ENCODE results near the gene LZTS2.

The LZTS2 gene

DNA sequence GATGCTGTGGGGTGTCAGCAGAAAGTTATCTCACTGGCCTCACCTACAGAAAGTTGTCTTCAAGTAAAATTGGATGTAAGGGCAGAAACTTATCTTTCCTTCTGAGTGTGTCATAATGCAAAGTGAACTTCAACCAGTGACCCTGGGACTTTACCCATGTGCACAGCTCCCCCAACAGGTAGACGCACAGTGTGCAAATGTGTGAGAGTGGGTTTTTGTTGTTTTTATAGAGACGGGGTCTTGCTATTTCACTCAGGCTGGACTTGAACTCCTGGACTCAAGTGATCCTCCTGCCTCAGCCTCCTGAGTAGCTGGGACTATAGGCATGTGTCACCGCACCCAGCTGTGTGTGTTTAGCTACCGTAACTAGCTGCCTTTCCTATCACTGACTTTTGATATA is 55.8 kb downstream of the LZTS2 start:
- Mint-ChIP-seq H3K27ac (no peak overlapping the region), H3K9me3 (no peaks in the 10 kb centered on the region), H3K27me3 (peaks cover 6% of the 10 kb centered on the region), H3K36me3 (peaks cover 23% of the 10 kb centered on the region), H3K4me3 (no peak overlapping the region), H3K4me1 (peaks cover 46% of the 10 kb centered on the region)
- DNase-seq: no peak
- CTCF ChIA-PET: interaction anchor here (1.1 to 7.5 kb wide), 4 partner anchors 9 to 87 kb away, joined by 3 to 140 read pairs (median 26); partner anchors contain the start of gene KAZALD1

DNA sequence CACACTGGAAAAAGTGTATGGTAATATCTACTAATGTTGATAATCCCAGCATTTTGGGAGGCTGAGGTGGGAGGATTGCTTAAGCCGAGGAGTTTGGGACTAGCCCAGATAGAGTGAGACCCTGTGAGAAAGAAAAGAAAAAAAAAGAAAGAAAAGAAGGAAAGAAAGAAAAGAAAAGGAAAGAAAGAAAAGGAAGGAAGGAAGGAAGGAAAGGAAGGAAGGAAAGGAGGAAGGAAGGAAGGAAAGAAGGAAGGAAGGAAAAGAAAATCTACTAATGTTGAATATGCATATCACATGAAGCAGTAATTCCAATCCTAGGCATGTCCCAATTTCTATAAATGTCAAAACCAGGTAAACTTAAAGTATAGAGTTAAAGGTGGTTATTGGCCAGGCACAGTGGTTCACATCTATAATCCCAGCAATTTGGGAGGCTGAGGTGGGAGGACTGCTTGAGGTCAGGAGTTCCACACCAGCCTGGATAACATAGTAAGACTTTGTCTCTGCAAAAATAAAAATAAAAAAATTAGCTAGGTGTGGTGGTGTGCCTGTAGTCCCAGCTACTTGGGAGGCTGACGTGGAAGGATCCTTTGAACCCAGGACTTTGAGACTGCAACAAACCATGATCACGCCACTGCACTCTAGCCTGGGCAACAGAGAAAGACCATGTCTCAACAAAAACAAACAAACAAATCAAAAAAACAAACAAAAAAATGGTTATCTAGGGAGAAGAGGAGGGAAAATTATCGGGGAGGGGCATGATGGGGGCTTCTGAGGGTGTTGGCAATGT is 57.0 kb downstream of the LZTS2 start:
- no peak overlapping the region for H3K4me3 Mint-ChIP-seq
- peaks cover 23% of the 10 kb centered on the region for H3K36me3 Mint-ChIP-seq
- H3K27me3 Mint-ChIP-seq: peaks cover 1% of the 10 kb centered on the region
- H3K27ac Mint-ChIP-seq: no peak overlapping the region
- CTCF ChIA-PET: interaction anchor here (0.9 to 7.5 kb wide), 6 partner anchors 8 to 86 kb away, joined by 3 to 140 read pairs (median 6); partner anchors contain the start of gene KAZALD1
- peaks cover 42% of the 10 kb centered on the region for H3K4me1 Mint-ChIP-seq
- DNase-seq: no peak
- no peaks in the 10 kb centered on the region for H3K9me3 Mint-ChIP-seq

All from activated naive CD4-positive, alpha-beta T cell treated with anti-CD3 and anti-CD28 coated beads, Interleukin-2, amount 10 ng/mL, durations not matched to agents 7 days and 5 days (primary cell).